H1 (cell line): ENCODE measurements around the gene CLNS1A. TPM values are rescaled to one million over a fixed set of nuclear protein-coding genes. Genes with fewer than 3 reads are reported as not detected.

Source experiments
- ASH2L ChIP-seq: fragments of 200-600, 300-600 bp; sonication (generic); IDR thresholded peaks from one replicate; pipeline ENCODE4 v1.7.1; 2017; ENCODE audit warnings: low read length
- CHD2 ChIP-seq: IDR thresholded peaks from 2 replicates; pipeline ENCODE4 v1.6.1; 2012; ENCODE audit warnings: low read length, improper control_type of control experiment
- HDAC6 ChIP-seq: IDR thresholded peaks from one replicate; pipeline ENCODE4 v1.7.1; 2012; ENCODE audit warnings: low read depth, mild to moderate bottlenecking, inconsistent platforms, low read length, moderate library complexity
- NRF1 ChIP-seq: IDR thresholded peaks from 2 replicates; pipeline ENCODE4 v1.6.1; 2011; ENCODE audit warnings: mild to moderate bottlenecking, low read depth, low read length, improper control_type of control experiment
- PHF8 ChIP-seq: fragments of 200-600 bp; sonication (generic); conservative IDR thresholded peaks from 2 replicates; pipeline ENCODE4 v1.7.1; 2012; ENCODE audit warnings: low read depth, mild to moderate bottlenecking, inconsistent platforms, low read length, moderate library complexity
- RXRA ChIP-seq: IDR thresholded peaks from 2 replicates; pipeline ENCODE4 v1.6.1; 2011; ENCODE audit warnings: low read depth, mild to moderate bottlenecking, low read length, moderate library complexity; ENCODE audit not compliant: insufficient read depth
- SIRT6 ChIP-seq: IDR thresholded peaks from one replicate; pipeline ENCODE4 v1.7.1; 2012; ENCODE audit warnings: low read length, inconsistent platforms
- TEAD4 ChIP-seq: IDR thresholded peaks from 2 replicates; pipeline ENCODE4 v1.6.1; 2012; ENCODE audit warnings: low read depth, low read length, inconsistent platforms, mixed read lengths
- polyA plus RNA-seq, 7 experiments: library from polyadenylated mRNA; depleted of rRNA in 3 of 7; stranded (reverse) in 5 of 7; unstranded in 2 of 7; fragments of >200 nt in 5 of 7; fragments of 200-250 nt in 2 of 7; gene quantifications; 1 replicate in 5 of 7; 2 replicates in 1 of 7; 4 replicates in 1 of 7; pipeline versions ENCODE4 v1.2.1 to v1.2.3, GENCODE V29; 2011 to 2013; ENCODE audit warnings: missing spikeins in 2 of 7, mixed read lengths in 2 of 7
- total RNA-seq: library from RNA; stranded (reverse); fragmentation: NEBNext Ultra II Directional; extraction: Animal tissue kit (Norgen Biotek cat#: 25700); gene quantifications from 2 replicates; pipeline ENCODE4 v1.2.1, GENCODE V29; 2021
- TF ChIP-seq, protein P1 (sequence below): fragments of 300-600 bp; sonication (generic); IDR thresholded peaks from 2 replicates; pipeline ENCODE4 v1.7.1; 2012; ENCODE audit warnings: low read length, moderate library complexity, mild to moderate bottlenecking, inconsistent platforms; ENCODE audit not compliant: insufficient replicate concordance
- TF ChIP-seq, protein P2 (sequence below): IDR thresholded peaks from 2 replicates; pipeline ENCODE4 v1.6.1; 2012; ENCODE audit warnings: low read length, inconsistent platforms
- TF ChIP-seq, protein P3 (sequence below): IDR thresholded peaks from 2 replicates; pipeline ENCODE4 v1.6.1; 2012; ENCODE audit warnings: inconsistent platforms

The CLNS1A gene
- total and polyA plus RNA-seq, 2 of the 8 experiments (the other 6 are each of a cell fraction or from before 2014, with no cell fraction given) = 136 to 177 TPM

DNA sequence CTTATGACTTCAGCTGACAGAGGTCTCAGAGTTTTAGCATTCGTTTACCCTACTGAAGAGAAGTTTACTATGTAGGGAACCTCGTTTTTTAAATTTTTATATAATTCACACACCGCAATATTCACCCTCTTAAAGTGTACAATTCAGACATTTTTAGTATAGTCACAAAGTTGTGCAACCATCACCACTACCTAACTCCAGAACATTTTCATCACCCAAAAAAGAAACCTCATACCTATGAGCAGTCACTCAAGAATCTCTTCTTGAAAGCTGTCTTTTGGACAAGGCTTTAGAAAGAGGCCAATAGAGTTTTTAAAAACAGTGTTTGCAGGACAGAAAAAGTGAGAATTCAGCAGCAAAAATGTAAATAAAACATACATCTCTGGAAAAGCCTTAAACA lies 39.5 kb upstream of the CLNS1A start (continued):
- TF ChIP-seq, protein P1, sequence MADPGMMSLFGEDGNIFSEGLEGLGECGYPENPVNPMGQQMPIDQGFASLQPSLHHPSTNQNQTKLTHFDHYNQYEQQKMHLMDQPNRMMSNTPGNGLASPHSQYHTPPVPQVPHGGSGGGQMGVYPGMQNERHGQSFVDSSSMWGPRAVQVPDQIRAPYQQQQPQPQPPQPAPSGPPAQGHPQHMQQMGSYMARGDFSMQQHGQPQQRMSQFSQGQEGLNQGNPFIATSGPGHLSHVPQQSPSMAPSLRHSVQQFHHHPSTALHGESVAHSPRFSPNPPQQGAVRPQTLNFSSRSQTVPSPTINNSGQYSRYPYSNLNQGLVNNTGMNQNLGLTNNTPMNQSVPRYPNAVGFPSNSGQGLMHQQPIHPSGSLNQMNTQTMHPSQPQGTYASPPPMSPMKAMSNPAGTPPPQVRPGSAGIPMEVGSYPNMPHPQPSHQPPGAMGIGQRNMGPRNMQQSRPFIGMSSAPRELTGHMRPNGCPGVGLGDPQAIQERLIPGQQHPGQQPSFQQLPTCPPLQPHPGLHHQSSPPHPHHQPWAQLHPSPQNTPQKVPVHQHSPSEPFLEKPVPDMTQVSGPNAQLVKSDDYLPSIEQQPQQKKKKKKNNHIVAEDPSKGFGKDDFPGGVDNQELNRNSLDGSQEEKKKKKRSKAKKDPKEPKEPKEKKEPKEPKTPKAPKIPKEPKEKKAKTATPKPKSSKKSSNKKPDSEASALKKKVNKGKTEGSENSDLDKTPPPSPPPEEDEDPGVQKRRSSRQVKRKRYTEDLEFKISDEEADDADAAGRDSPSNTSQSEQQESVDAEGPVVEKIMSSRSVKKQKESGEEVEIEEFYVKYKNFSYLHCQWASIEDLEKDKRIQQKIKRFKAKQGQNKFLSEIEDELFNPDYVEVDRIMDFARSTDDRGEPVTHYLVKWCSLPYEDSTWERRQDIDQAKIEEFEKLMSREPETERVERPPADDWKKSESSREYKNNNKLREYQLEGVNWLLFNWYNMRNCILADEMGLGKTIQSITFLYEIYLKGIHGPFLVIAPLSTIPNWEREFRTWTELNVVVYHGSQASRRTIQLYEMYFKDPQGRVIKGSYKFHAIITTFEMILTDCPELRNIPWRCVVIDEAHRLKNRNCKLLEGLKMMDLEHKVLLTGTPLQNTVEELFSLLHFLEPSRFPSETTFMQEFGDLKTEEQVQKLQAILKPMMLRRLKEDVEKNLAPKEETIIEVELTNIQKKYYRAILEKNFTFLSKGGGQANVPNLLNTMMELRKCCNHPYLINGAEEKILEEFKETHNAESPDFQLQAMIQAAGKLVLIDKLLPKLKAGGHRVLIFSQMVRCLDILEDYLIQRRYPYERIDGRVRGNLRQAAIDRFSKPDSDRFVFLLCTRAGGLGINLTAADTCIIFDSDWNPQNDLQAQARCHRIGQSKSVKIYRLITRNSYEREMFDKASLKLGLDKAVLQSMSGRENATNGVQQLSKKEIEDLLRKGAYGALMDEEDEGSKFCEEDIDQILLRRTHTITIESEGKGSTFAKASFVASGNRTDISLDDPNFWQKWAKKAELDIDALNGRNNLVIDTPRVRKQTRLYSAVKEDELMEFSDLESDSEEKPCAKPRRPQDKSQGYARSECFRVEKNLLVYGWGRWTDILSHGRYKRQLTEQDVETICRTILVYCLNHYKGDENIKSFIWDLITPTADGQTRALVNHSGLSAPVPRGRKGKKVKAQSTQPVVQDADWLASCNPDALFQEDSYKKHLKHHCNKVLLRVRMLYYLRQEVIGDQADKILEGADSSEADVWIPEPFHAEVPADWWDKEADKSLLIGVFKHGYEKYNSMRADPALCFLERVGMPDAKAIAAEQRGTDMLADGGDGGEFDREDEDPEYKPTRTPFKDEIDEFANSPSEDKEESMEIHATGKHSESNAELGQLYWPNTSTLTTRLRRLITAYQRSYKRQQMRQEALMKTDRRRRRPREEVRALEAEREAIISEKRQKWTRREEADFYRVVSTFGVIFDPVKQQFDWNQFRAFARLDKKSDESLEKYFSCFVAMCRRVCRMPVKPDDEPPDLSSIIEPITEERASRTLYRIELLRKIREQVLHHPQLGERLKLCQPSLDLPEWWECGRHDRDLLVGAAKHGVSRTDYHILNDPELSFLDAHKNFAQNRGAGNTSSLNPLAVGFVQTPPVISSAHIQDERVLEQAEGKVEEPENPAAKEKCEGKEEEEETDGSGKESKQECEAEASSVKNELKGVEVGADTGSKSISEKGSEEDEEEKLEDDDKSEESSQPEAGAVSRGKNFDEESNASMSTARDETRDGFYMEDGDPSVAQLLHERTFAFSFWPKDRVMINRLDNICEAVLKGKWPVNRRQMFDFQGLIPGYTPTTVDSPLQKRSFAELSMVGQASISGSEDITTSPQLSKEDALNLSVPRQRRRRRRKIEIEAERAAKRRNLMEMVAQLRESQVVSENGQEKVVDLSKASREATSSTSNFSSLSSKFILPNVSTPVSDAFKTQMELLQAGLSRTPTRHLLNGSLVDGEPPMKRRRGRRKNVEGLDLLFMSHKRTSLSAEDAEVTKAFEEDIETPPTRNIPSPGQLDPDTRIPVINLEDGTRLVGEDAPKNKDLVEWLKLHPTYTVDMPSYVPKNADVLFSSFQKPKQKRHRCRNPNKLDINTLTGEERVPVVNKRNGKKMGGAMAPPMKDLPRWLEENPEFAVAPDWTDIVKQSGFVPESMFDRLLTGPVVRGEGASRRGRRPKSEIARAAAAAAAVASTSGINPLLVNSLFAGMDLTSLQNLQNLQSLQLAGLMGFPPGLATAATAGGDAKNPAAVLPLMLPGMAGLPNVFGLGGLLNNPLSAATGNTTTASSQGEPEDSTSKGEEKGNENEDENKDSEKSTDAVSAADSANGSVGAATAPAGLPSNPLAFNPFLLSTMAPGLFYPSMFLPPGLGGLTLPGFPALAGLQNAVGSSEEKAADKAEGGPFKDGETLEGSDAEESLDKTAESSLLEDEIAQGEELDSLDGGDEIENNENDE = no peak
- TF ChIP-seq, protein P2, sequence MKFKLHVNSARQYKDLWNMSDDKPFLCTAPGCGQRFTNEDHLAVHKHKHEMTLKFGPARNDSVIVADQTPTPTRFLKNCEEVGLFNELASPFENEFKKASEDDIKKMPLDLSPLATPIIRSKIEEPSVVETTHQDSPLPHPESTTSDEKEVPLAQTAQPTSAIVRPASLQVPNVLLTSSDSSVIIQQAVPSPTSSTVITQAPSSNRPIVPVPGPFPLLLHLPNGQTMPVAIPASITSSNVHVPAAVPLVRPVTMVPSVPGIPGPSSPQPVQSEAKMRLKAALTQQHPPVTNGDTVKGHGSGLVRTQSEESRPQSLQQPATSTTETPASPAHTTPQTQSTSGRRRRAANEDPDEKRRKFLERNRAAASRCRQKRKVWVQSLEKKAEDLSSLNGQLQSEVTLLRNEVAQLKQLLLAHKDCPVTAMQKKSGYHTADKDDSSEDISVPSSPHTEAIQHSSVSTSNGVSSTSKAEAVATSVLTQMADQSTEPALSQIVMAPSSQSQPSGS = no peak
- TF ChIP-seq HDAC6 (no peak), SIRT6 (no peak), PHF8 (no peak), ASH2L (no peak), CHD2 (no peak), RXRA (no peak), TEAD4 (no peak), NRF1 (no peak)
- TF ChIP-seq, protein P3, sequence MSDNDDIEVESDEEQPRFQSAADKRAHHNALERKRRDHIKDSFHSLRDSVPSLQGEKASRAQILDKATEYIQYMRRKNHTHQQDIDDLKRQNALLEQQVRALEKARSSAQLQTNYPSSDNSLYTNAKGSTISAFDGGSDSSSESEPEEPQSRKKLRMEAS = no peak
